K562 (cell line): ENCODE results near the gene UQCC5. TPM values are rescaled to one million over a fixed set of nuclear protein-coding genes. Genes with fewer than 3 reads are reported as not detected.

Source experiments
- ATAC-seq: fragments of 200-7000 bp; cut with Tn5 transposase; 3 replicates; pipeline ENCODE4 v1.9.1; 2020; ENCODE audit warnings: moderate library complexity
- BruUV-seq: library from RNA; stranded (reverse); fragments of 400-500 nt; replicated peaks from 2 replicates; lab custom pipeline; 2021; lab: Mats Ljungman, UMichigan
- CTCF ChIA-PET: fragments of 300-600 bp; formaldehyde crosslinking; extraction: SDS; loops from one replicate; lab custom pipeline; 2021; ENCODE audit warnings: low intra/inter-chr PET ratio; lab: Yijun Ruan, JAX
- POLR2A ChIA-PET: fragments of 300-600, 350-650 bp; sonication (Branson Sonifier 250); formaldehyde crosslinking; extraction: SDS; loops from one replicate; lab custom pipeline; 2021; ENCODE audit warnings: antibody characterized with exemption, inconsistent platforms; lab: Yijun Ruan, JAX
- DNase-seq, 4 experiments: peaks; one replicate each; pipeline versions ENCODE4 v3.0.0 to v3.0.0-alpha.2; 2011 to 2018; ENCODE audit warnings: low spot score in 3 of 4, mixed read lengths in 3 of 4; ENCODE audit errors: extremely low read depth in 1 of 4
- FAIRE-seq: peaks from 2 replicates; lab custom pipeline; 2011; peaks lifted over from hg19 to GRCh38; lab: Jason Lieb, UNC
- H2AFZ ChIP-seq: 2 replicates; pipeline ENCODE4 v1.6.0; 2011; ENCODE audit warnings: low read depth, low read length, control low read depth, inconsistent platforms
- H3K27ac ChIP-seq: fragments of 200-600 bp; 3 replicates; pipeline ENCODE4 v1.8.0; 2011; ENCODE audit warnings: low read depth, mild to moderate bottlenecking, control low read depth, inconsistent platforms, low read length, moderate library complexity, mixed read lengths; ENCODE audit errors: extremely low read depth
- H3K27me3 ChIP-seq, 2 experiments: fragments of 300-600 bp in 1 of 2; 2 replicates in 1 of 2; 3 replicates in 1 of 2; pipeline versions ENCODE4 v1.6.0 to v1.8.0; 2011; ENCODE audit warnings: inconsistent platforms in 2 of 2, low read length in 2 of 2, mild to moderate bottlenecking in 1 of 2, mixed read lengths in 1 of 2, moderate library complexity in 1 of 2; ENCODE audit not compliant: control insufficient read depth in 2 of 2, insufficient read depth in 2 of 2
- H3K36me3 ChIP-seq: fragments of 300-600 bp; 3 replicates; pipeline ENCODE4 v1.8.0; 2011; ENCODE audit warnings: mild to moderate bottlenecking, low read length, inconsistent platforms; ENCODE audit not compliant: control insufficient read depth, insufficient read depth
- H3K4me1 ChIP-seq, 2 experiments: fragments of 200-600 bp in 1 of 2; replicated peaks in 1 of 2; 2 replicates in 1 of 2; 3 replicates in 1 of 2; pipeline versions ENCODE4 v1.5.1 to v1.8.0; 2011; ENCODE audit warnings: inconsistent platforms in 2 of 2, low read length in 2 of 2, mild to moderate bottlenecking in 1 of 2, mixed read lengths in 1 of 2, moderate library complexity in 1 of 2; ENCODE audit not compliant: control insufficient read depth in 2 of 2, insufficient read depth in 2 of 2
- H3K4me2 ChIP-seq: 2 replicates; pipeline ENCODE4 v1.6.1; 2011; ENCODE audit warnings: low read length, control low read depth, inconsistent platforms, mixed read lengths; ENCODE audit not compliant: insufficient read depth
- H3K4me3 ChIP-seq: fragments of 200-600 bp; sonication (generic), shearing (Covaris generic); 2 replicates; pipeline ENCODE4 v1.5.1; 2016; ENCODE audit warnings: control low read depth, inconsistent platforms
- H3K79me2 ChIP-seq: fragments of 200-600 bp; 3 replicates; pipeline ENCODE4 v1.8.0; 2011; ENCODE audit warnings: low read length, inconsistent platforms; ENCODE audit not compliant: control insufficient read depth, insufficient read depth
- H3K9ac ChIP-seq, 2 experiments: 2 replicates each; pipeline versions ENCODE4 v1.6.0 to v1.6.1; 2011; ENCODE audit warnings: low read depth in 2 of 2, low read length in 2 of 2, control low read depth in 1 of 2, inconsistent platforms in 1 of 2, mild to moderate bottlenecking in 1 of 2, mixed read lengths in 1 of 2; ENCODE audit not compliant: insufficient read depth in 1 of 2
- H3K9me1 ChIP-seq: one replicate; pipeline ENCODE4 v1.6.0; 2011; ENCODE audit warnings: inconsistent platforms, mild to moderate bottlenecking, low read length, moderate library complexity; ENCODE audit not compliant: control insufficient read depth, insufficient read depth
- H3K9me3 ChIP-seq: replicated peaks from 2 replicates; pipeline ENCODE4 v1.5.1; 2011; ENCODE audit warnings: low read depth, low read length, inconsistent platforms; ENCODE audit not compliant: control insufficient read depth, insufficient read depth
- H4K20me1 ChIP-seq: replicated peaks from 2 replicates; pipeline ENCODE4 v1.6.1; 2011; ENCODE audit warnings: low read length, inconsistent platforms, mixed read lengths; ENCODE audit not compliant: control insufficient read depth, insufficient read depth
- ELF1 ChIP-seq: fragments of 200-800 bp; sonication (Bioruptor generic); IDR thresholded peaks from 2 replicates; pipeline ENCODE4 v1.6.1; 2016; ENCODE audit warnings: missing genetic modification characterization, missing compliant biosample characterization
- HMBOX1 ChIP-seq: sonication (generic); IDR thresholded peaks from 2 replicates; pipeline ENCODE4 v1.6.1; 2016
- HNRNPK ChIP-seq: fragments of 200-400 bp; formaldehyde crosslinking; IDR thresholded peaks from one replicate; pipeline ENCODE4 v1.6.1; 2018; ENCODE audit warnings: mild to moderate bottlenecking, low read depth, low read length; ENCODE audit not compliant: poor library complexity, severe bottlenecking
- IRF9 ChIP-seq: fragments of 450-650 bp; IDR thresholded peaks from 2 replicates; pipeline ENCODE4 v1.6.1; 2016; ENCODE audit warnings: missing biosample characterization, missing genetic modification characterization
- NFE2L1 ChIP-seq: fragments of 450-650 bp; IDR thresholded peaks from 2 replicates; pipeline ENCODE4 v1.6.1; 2016; ENCODE audit warnings: missing genetic modification characterization, low read depth, mild to moderate bottlenecking, missing compliant biosample characterization, moderate library complexity, borderline replicate concordance
- PHF20 ChIP-seq: fragments of 450-650 bp; IDR thresholded peaks from 2 replicates; pipeline ENCODE4 v1.6.1; 2018; ENCODE audit not compliant: partially characterized antibody
- PHF8 ChIP-seq: fragments of 200-600 bp; sonication (generic); IDR thresholded peaks from 2 replicates; pipeline ENCODE4 v1.6.1; 2012; ENCODE audit warnings: mixed run types, mild to moderate bottlenecking, inconsistent platforms, low read length, moderate library complexity, borderline replicate concordance
- RREB1 ChIP-seq: fragments of 250-450 bp; sonication (Bioruptor Pico); IDR thresholded peaks from 2 replicates; pipeline ENCODE4 v1.4.0; 2020
- U2AF2 ChIP-seq: fragments of 200-400 bp; formaldehyde crosslinking; optimal IDR thresholded peaks from 2 replicates; pipeline ENCODE3; 2017; ENCODE audit warnings: low read depth, mild to moderate bottlenecking, low read length
- ZBTB5 ChIP-seq: fragments of 450-650 bp; IDR thresholded peaks from 2 replicates; pipeline ENCODE4 v1.6.1; 2017; ENCODE audit warnings: antibody characterized with exemption
- ZNF23 ChIP-seq: fragments of 250-450 bp; sonication (Bioruptor Pico); IDR thresholded peaks from 2 replicates; pipeline ENCODE4 v1.4.0; 2020; ENCODE audit warnings: mild to moderate bottlenecking
- WGBS: fragments of 100-300 bp; shearing (Covaris generic); methylation state at CpG from one replicate; pipeline ENCODE4 v1.1.6; 2016; ENCODE audit warnings: low coverage, mixed read lengths; ENCODE audit not compliant: insufficient coverage; ENCODE audit errors: missing lambda C conversion rate; 5-methylcytosine and 5-hydroxymethylcytosine counted together
- in situ Hi-C: fragments of 300-500 bp; cut with MboI; formaldehyde crosslinking; loops from 4 replicates; pipeline ENCODE4 v1.15.0; 2018; ENCODE audit warnings: inconsistent platforms, mixed read lengths
- intact Hi-C: fragments of 100-400 bp; cut with micrococcal nuclease; formaldehyde crosslinking; loops from 2 replicates; pipeline ENCODE4 v1.14.2; 2022
- polyA plus RNA-seq, 8 experiments: library from polyadenylated mRNA; depleted of rRNA in 4 of 8; stranded (reverse) in 5 of 8; unstranded in 3 of 8; fragments of >200 nt; fragmentation: Nextera tagmentation in 2 of 8; fragmentation: Illumina TruSeq in 1 of 8; extraction: Ambion mirVana in 2 of 8; extraction: Trizol in 1 of 8; gene quantifications; 2 replicates each; pipeline versions ENCODE4 v1.2.1 to v1.2.3, GENCODE V29; 2011 to 2014; ENCODE audit warnings: inconsistent platforms in 1 of 8, missing spikeins in 1 of 8
- total RNA-seq, 7 experiments: library from RNA; depleted of rRNA in 6 of 7; stranded (reverse); fragments of >200 nt in 6 of 7; fragmentation: Illumina TruSeq in 2 of 7; extraction: Trizol in 2 of 7; gene quantifications; 2 replicates each; pipeline versions ENCODE4 v1.2.1 to v1.2.3, GENCODE V29; 2011 to 2021; ENCODE audit warnings: low replicate concordance in 1 of 7

The UQCC5 gene
- total and polyA plus RNA-seq, 9 of the 15 experiments (the other 6 are each of a cell fraction or from before 2014, with no cell fraction given) = 10.2 to 55.4 (median 33.8) TPM

GRCh38 chr3:52533623-52534280 lies 2.7 kb upstream of the UQCC5 start, which contains the start of gene NT5DC2:
NT5DC2 (minus strand) TSS chr3:52533857; CDS start chr3:52533737, 120 bp downstream.
- Histone ChIP-seq H3K79me2 (peaks cover 87% of the 10 kb centered on the region), H3K9me1 (peaks cover 17% of the 10 kb centered on the region), H4K20me1 (peaks cover 24% of the 10 kb centered on the region), H2AFZ (peak within 1 kb of the TSS; percentile 83), H3K36me3 (peaks cover 43% of the 10 kb centered on the region; the same call in 2 of the 3 replicates), H3K27ac (peak within 1 kb of the TSS; percentile 82), H3K9me3 (no peaks in the 10 kb centered on the region), H3K9ac (peak within 1 kb of the TSS; percentile 82 to 92), H3K4me2 (peak within 1 kb of the TSS; percentile 85), H3K4me3 (peak within 1 kb of the TSS; percentile 75), H3K27me3 (no peaks in the 10 kb centered on the region), H3K4me1 (peaks cover 32 to 54% of the 10 kb centered on the region in 2 experiments)
- POLR2A ChIA-PET = interaction anchor here (0.6 to 1.3 kb wide), 2 partner anchors 14 to 28 kb away, joined by 5 read pairs; no protein-coding TSS in a partner anchor
- no TSS peak for BruUV-seq
- DNase-seq (peak; percentile 79 to 94 (median 90)), FAIRE-seq (no peak), ATAC-seq (peak; percentile 41)
- no CpG with 5 or more reads among the region's 91 CpGs for WGBS
- intact Hi-C loops (loop anchor here (2.0 kb wide), 1 partner anchor 51 kb away; no protein-coding TSS in a partner anchor), in situ Hi-C loops (no loop called here)
- CTCF ChIA-PET = no interaction called here
- TF ChIP-seq IRF9 = no peak
- no peak for TF ChIP-seq ZNF23 (CRISPR knock-in tag)
- no peak for TF ChIP-seq HNRNPK
- TF ChIP-seq HMBOX1 = no peak
- no peak for TF ChIP-seq PHF20
- no peak for TF ChIP-seq ELF1 (tag)
- peak; percentile 98 for TF ChIP-seq ZBTB5
- no peak for TF ChIP-seq RREB1 (CRISPR knock-in tag)
- TF ChIP-seq PHF8 = peak; percentile 56; the same call in 1 of the 2 replicates
- no peak for TF ChIP-seq U2AF2
- TF ChIP-seq NFE2L1 (tag) = no peak
